HL-60 (cell line): ENCODE results near the gene SCGB1D1.

Experiments
- DNase-seq, 2 experiments: peaks; one replicate each; pipeline ENCODE4 v3.0.0-alpha.2; 2010 to 2020; ENCODE audit warnings: low read depth in 1 of 2, low spot score in 1 of 2
- H3K27ac ChIP-seq: fragments of 250-450 bp; sonication (Bioruptor Pico); replicated peaks from 2 replicates; pipeline ENCODE4 v1.5.1; 2020; ENCODE audit warnings: mild to moderate bottlenecking, moderate library complexity
- H3K27me3 ChIP-seq: fragments of 250-450 bp; sonication (Bioruptor Pico); 2 replicates; pipeline ENCODE4 v1.5.1; 2021; ENCODE audit warnings: mild to moderate bottlenecking, moderate library complexity; ENCODE audit not compliant: insufficient read depth, poor library complexity, severe bottlenecking
- H3K4me3 ChIP-seq: replicated peaks from 2 replicates; pipeline ENCODE4 v1.5.1; 2011; ENCODE audit warnings: mild to moderate bottlenecking, control low read depth, low read length; ENCODE audit not compliant: insufficient read depth
- CTCF ChIP-seq: IDR thresholded peaks from one replicate; pipeline ENCODE4 v1.5.1; 2011; ENCODE audit warnings: low read length, control low read depth, inconsistent platforms; ENCODE audit not compliant: insufficient read depth
- GABPA ChIP-seq: IDR thresholded peaks from 2 replicates; pipeline ENCODE4 v1.6.1; 2012; ENCODE audit warnings: low read depth
- POLR2AphosphoS5 ChIP-seq: IDR thresholded peaks from 2 replicates; pipeline ENCODE4 v1.6.1; 2012; ENCODE audit warnings: low read depth
- REST ChIP-seq: IDR thresholded peaks from 2 replicates; pipeline ENCODE4 v1.6.1; 2012; ENCODE audit warnings: low read depth; ENCODE audit not compliant: insufficient replicate concordance
- SPI1 ChIP-seq: IDR thresholded peaks from 2 replicates; pipeline ENCODE4 v1.6.1; 2012; ENCODE audit warnings: low read depth, mild to moderate bottlenecking, borderline replicate concordance

The SCGB1D1 gene

GRCh38 chr11:62144641-62145255 is 45.3 kb upstream of the SCGB1D1 start:
- no peak overlapping the region for H3K27ac ChIP-seq
- no peak for DNase-seq
- no peak overlapping the region for H3K4me3 ChIP-seq
- TF ChIP-seq CTCF (no peak), POLR2AphosphoS5 (no peak), SPI1 (no peak), REST (no peak), GABPA (no peak)
- H3K27me3 ChIP-seq: no peaks in the 10 kb centered on the region

GRCh38 chr11:62145261-62145871 is 44.6 kb upstream of the SCGB1D1 start:
- Histone ChIP-seq H3K4me3 (no peak overlapping the region), H3K27me3 (no peaks in the 10 kb centered on the region), H3K27ac (no peak overlapping the region)
- TF ChIP-seq GABPA (no peak), CTCF (no peak), POLR2AphosphoS5 (no peak), SPI1 (no peak), REST (no peak)
- DNase-seq: no peak

GRCh38 chr11:62146476-62147200 is 43.4 kb upstream of the SCGB1D1 start:
- Histone ChIP-seq H3K27me3 (no peaks in the 10 kb centered on the region), H3K4me3 (no peak overlapping the region), H3K27ac (no peak overlapping the region)
- no peak for TF ChIP-seq GABPA
- TF ChIP-seq REST: no peak
- no peak for TF ChIP-seq CTCF
- DNase-seq: no peak
